GM19351 (cell line): Measurements from ENCODE around the gene COL13A1.

Source experiments
- ATAC-seq: cut with Tn5 transposase; IDR thresholded peaks from one replicate; pipeline ENCODE4 v1.9.1; 2021; ENCODE audit warnings: mild to moderate bottlenecking, moderate library complexity; ENCODE audit not compliant: unreplicated experiment

The COL13A1 gene

GRCh38 chr10:69960988-69961880 is 159.5 kb downstream of the COL13A1 start:
- no peak for ATAC-seq

- no peak for ATAC-seq
Observed at GRCh38 chr10:69961881-69962745, 160.4 kb downstream of the COL13A1 start.

- ATAC-seq = no peak
Observed at GRCh38 chr10:69962746-69963135, 161.0 kb downstream of the COL13A1 start.

- ATAC-seq = no peak
Observed at GRCh38 chr10:69963178-69963834, 161.6 kb downstream of the COL13A1 start.

GRCh38 chr10:69963835-69964710 is 162.4 kb downstream of the COL13A1 start:
- ATAC-seq = no peak

GRCh38 chr10:69965086-69965485 is 163.4 kb downstream of the COL13A1 start:
- no peak for ATAC-seq

GRCh38 chr10:69965919-69966662 is 164.4 kb downstream of the COL13A1 start:
- ATAC-seq = no peak

- no peak for ATAC-seq
Observed at GRCh38 chr10:69968830-69969229, 167.1 kb downstream of the COL13A1 start.

- ATAC-seq = no peak
Observed at GRCh38 chr10:69969977-69970376, 168.3 kb downstream of the COL13A1 start.

- no peak for ATAC-seq
Observed at GRCh38 chr10:69972981-69973397, 171.3 kb downstream of the COL13A1 start.

- no peak for ATAC-seq
Observed at GRCh38 chr10:69973678-69974077, 172.0 kb downstream of the COL13A1 start.

- no peak for ATAC-seq
Observed at GRCh38 chr10:69974551-69975155, 172.9 kb downstream of the COL13A1 start.

- ATAC-seq = no peak
Observed at GRCh38 chr10:69976795-69977546, 175.3 kb downstream of the COL13A1 start.

- ATAC-seq = no peak
Observed at GRCh38 chr10:69979174-69979573, 177.5 kb downstream of the COL13A1 start.

GRCh38 chr10:69980672-69981071 is 179.0 kb downstream of the COL13A1 start:
- ATAC-seq = no peak

GRCh38 chr10:69988094-69988493 is 186.4 kb downstream of the COL13A1 start:
- ATAC-seq = no peak

- ATAC-seq = no peak
Observed at GRCh38 chr10:69991151-69991550, 189.4 kb downstream of the COL13A1 start.

- ATAC-seq = no peak
Observed at GRCh38 chr10:69994262-69994661, 192.6 kb downstream of the COL13A1 start.
